SKM-1 (cell line): Measurements from ENCODE around the gene GRM7.

Experiments
- DNase-seq: peaks from one replicate; lab custom pipeline; 2025; ENCODE audit not compliant: unreplicated experiment; lab: John Stamatoyannopoulos, UW

The GRM7 gene

GRCh38 chr3:7567160-7567559 lies 706.2 kb downstream of the GRM7 start:
- DNase-seq: no peak

GRCh38 chr3:7568526-7569184 lies 707.7 kb downstream of the GRM7 start:
- no peak for DNase-seq

- no peak for DNase-seq
These were observed 712.4 kb downstream of the GRM7 start for GRCh38 chr3:7573330-7573729.

GRCh38 chr3:7574435-7574834 lies 713.5 kb downstream of the GRM7 start:
- no peak for DNase-seq

DNA sequence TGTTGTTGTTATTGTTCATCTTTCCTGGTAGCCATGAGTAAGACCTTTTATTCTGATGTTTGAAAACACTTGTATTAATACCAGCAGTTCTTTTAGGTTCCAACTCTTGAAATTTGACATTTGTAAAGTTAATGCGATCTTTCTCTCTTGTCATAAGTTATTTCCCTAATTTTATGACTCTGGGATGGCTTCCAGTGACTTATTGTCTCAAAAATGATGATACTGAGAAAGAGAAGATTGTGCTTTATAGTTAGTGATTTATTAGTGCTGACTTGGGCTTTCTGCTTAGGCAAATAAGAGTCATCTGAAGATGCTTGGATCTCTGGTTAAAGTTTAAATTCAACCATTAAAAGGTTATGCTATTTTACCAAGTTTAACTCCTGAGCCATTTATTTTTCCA lies 715.2 kb downstream of the GRM7 start:
- no peak for DNase-seq

- DNase-seq: no peak
These were observed 715.6 kb downstream of the GRM7 start for GRCh38 chr3:7576506-7576905.

GRCh38 chr3:7577513-7577912 lies 716.6 kb downstream of the GRM7 start:
- DNase-seq: no peak

- no peak for DNase-seq
These were observed 720.9 kb downstream of the GRM7 start for GRCh38 chr3:7581831-7582230.

DNA sequence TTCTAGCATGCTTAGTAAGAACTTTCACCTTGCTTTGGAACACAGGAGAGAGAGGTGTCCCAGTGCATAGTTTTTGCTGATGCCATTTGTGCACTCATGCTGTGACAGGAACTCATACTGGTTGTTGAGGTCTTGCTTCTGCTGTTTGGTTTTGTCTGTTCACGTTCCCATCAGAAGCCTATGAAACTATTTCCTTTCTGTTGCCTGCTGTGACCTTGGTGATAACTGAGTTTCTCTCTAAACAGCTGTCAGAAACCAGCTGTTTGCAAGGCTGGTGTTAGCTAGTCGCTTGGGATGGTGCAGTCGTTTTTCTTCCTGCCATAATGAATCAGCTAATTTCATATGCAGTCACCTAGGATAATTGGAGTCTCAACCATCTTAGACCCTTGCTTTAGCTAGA lies 724.1 kb downstream of the GRM7 start:
- no peak for DNase-seq

DNA sequence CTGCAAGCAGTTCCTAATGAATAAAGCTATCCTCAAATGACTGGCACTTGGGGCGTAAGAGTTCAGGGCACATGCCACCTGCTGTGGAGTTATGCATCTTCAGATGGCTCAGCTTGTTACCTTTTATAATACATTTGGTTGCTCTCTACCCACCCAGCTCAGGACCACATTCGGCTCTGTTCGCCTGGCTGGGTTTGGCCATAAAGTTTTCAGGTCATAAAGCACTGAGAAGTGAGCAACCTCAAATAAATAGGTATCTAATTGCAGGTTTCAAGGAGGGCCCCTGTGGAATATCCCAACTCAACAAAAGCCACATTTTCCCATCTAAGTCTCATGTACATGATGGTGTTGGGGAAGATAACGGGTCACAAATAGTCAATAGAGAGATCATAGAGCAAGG lies 727.3 kb downstream of the GRM7 start:
- no peak for DNase-seq

- DNase-seq: no peak
These were observed 728.6 kb downstream of the GRM7 start for GRCh38 chr3:7589526-7589925.

GRCh38 chr3:7602297-7602696 lies 741.4 kb downstream of the GRM7 start:
- no peak for DNase-seq

GRCh38 chr3:7607083-7607482 lies 746.2 kb downstream of the GRM7 start:
- DNase-seq: no peak

GRCh38 chr3:7607676-7608075 lies 746.8 kb downstream of the GRM7 start:
- peak; percentile 1 for DNase-seq

GRCh38 chr3:7610634-7611033 lies 749.7 kb downstream of the GRM7 start:
- no peak for DNase-seq

DNA sequence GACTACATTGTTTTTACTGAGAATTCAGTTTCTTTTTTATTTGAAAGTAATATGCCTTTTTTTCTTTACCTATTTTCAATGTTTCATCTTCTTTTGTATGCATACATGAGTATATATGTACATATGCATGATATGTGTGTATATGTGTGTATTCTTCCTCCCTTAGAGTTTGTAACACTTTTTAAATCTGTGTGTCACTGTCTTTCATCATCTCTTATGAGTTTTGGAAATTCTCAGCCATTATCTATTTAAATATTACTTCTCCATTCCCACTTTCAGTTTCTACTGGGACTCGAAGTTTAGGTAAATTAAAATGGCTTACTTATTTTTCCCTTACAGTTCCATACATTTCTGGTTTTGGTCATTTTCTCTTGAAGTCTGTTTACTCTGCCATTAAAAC lies 754.1 kb downstream of the GRM7 start:
- no peak for DNase-seq

GRCh38 chr3:7618606-7619005 lies 757.7 kb downstream of the GRM7 start:
- no peak for DNase-seq

- DNase-seq: no peak
These were observed 759.5 kb downstream of the GRM7 start for GRCh38 chr3:7620401-7620800.

- DNase-seq: no peak
These were observed 760.2 kb downstream of the GRM7 start for GRCh38 chr3:7621046-7621630.

DNA sequence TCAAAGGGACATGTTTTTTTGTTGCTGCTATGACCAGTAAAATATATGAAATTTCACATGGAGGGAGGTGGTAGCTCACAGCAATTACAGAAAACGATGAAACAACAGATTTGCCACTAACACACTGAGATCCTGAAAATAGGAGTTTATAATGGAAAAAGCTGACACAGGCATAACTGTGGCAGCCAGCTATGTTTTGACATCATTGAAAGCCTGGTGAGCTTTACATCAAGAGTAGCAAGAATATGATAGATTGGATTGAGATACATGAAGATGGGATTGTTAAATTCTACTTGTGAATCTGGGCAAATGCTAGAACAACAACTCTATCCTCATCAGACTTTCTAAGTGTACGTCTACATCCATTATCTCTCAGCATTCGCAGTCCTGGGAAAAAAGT lies 760.7 kb downstream of the GRM7 start:
- DNase-seq: no peak

DNA sequence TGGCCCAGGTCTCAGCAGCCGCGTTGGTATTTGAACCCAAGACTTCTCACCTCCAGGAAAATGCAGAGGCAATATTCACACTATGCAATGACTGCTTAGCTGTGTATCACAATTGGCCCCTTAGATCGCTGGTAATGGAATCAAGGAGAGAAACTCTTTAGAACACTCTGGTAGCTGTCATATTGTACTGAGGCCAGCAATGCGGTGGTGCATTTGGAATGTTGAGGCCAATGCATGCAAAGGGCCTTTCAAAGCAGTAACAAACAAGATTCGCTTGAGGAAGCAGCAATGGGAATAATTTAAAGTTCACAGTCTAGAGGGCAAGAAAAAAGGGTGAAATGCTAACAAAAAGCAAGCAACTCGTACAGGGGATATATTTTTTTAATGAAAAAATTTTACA lies 764.1 kb downstream of the GRM7 start:
- no peak for DNase-seq

DNA sequence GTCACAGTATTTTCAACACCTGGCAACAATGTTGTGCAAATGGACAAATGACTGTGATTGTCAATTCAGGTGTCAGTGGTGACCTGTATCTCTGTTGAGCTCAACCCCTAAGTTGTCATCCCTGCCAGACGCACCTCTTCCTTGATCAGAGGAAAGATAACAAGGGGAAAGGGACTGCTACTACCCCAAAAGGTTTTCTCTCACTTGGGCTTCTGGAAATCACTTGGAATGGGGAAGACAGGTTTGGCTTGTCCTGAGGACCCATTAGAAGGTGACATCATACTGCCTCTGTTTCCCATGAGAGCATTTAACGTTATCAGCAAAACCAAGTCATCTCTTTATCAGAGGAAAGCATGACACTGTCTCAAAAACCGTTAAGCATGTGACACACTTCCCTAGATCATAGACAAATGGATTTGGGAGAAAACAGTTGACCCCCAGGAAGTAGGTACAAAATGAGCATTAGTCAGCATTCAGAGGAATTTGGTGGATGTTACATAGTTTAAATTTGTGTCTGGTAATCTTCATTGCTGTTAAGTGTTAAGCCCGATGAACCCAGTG lies 769.5 kb downstream of the GRM7 start:
- DNase-seq: no peak

DNA sequence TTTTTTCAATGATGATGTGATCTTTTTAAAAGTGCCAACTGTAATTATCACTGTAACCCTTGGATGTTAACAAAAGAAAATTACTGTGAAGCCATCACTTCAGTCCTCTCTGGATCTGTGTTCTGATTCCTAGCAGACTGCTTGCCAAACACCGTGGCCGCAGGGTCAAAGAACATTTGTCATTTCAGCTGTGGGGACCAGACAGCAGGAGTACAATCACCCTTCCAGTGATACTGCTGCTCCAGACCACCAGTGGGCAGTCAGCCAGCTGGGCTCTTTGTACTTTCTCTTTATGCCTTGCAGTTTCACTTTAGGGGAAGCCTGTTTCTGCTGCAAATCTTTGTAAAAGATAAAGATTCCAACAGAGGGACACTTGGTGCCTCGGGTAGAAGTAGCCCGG lies 770.0 kb downstream of the GRM7 start:
- DNase-seq: no peak
